Adrenal gland (tissue), 12 donors: ENCODE data around the gene GHRHR. TPM values are rescaled to one million over a fixed set of nuclear protein-coding genes. Genes with fewer than 3 reads are reported as not detected.

ENCODE experiments used
- DNase-seq, 7 donors: peaks; one replicate each; pipeline ENCODE4 v3.0.0-alpha.2; 2019 to 2020
- H3K27ac ChIP-seq, 5 donors: fragments of 200-600 bp; sonication (generic) in 4 of 5; 1 replicate in 3 of 5; 2 replicates in 2 of 5; pipeline versions ENCODE4 v1.5.1 to v1.8.0; 2016 to 2020; ENCODE audit warnings: mild to moderate bottlenecking in 1 of 5
- H3K27me3 ChIP-seq: fragments of 200-600 bp; 2 replicates; pipeline ENCODE4 v1.8.0; 2021
- H3K36me3 ChIP-seq, 2 donors: fragments of 200-600 bp; replicated peaks in 1 of 2; 1 replicate in 1 of 2; 2 replicates in 1 of 2; pipeline versions ENCODE4 v1.5.1 to v1.8.0; 2018 to 2022
- H3K4me1 ChIP-seq, 2 donors: fragments of 200-600 bp; replicated peaks in 1 of 2; 1 replicate in 1 of 2; 2 replicates in 1 of 2; pipeline versions ENCODE4 v1.5.1 to v1.8.0; 2018 to 2021
- H3K4me3 ChIP-seq, 4 donors: fragments of 200-600 bp; sonication (generic) in 3 of 4; one replicate each; pipeline ENCODE4 v1.5.1; 2016 to 2018
- H3K9me3 ChIP-seq, 3 donors: fragments of 200-600 bp; sonication (generic) in 1 of 3; replicated peaks in 1 of 3; 1 replicate in 2 of 3; 2 replicates in 1 of 3; pipeline versions ENCODE4 v1.5.1 to v1.8.0; 2016 to 2021
- CTCF ChIP-seq, 6 experiments: fragments of 450-650 bp in 4 of 6; fragments of 200-600 bp in 2 of 6; sonication (generic) in 1 of 6; IDR thresholded peaks; 1 replicate in 5 of 6; 2 replicates in 1 of 6; pipeline versions ENCODE4 v1.5.1 to v1.8.0; 2016 to 2021; ENCODE audit warnings: antibody characterized with exemption in 6 of 6, mild to moderate bottlenecking in 2 of 6, moderate library complexity in 1 of 6
- POLR2A ChIP-seq, 2 donors: fragments of 450-650 bp; IDR thresholded peaks; one replicate each; pipeline ENCODE4 v1.6.1; 2017; ENCODE audit warnings: antibody characterized with exemption in 2 of 2, mild to moderate bottlenecking in 2 of 2, moderate library complexity in 1 of 2
- WGBS, 4 donors: extraction: QIAGEN DNeasy Blood & Tissue Kit in 2 of 4; methylation state at CpG; one replicate each; pipeline versions ENCODE4 v1.1.5 to v1.1.7; 2013 to 2017; 5-methylcytosine and 5-hydroxymethylcytosine counted together
- intact Hi-C, 2 donors: fragments of 100-400 bp; cut with DNase I; formaldehyde crosslinking; loops; one replicate each; pipeline versions ENCODE4 v1.14.1 to v1.15.0; 2022 to 2023
- polyA plus RNA-seq, 3 donors: library from polyadenylated mRNA; stranded (reverse); fragments of 200-250 nt in 2 of 3; fragments of 350-450 nt in 1 of 3; fragmentation: Illumina TruSeq in 1 of 3; extraction: RNeasy Lipid Tissue Mini Kit (QIAGEN cat#74804) in 1 of 3; gene quantifications; one replicate each; pipeline ENCODE4 v1.2.3, GENCODE V29; 2013 to 2014
- total RNA-seq, 9 donors: library from RNA; depleted of rRNA in 4 of 9; stranded (reverse); fragments of >200 nt in 4 of 9; fragments of 120-200 nt in 1 of 9; fragmentation: NEBNext Ultra II Directional in 1 of 9; extraction: Animal tissue kit (Norgen Biotek cat#: 25700) in 1 of 9; gene quantifications; one replicate each; pipeline versions ENCODE4 v1.1.0 to v1.2.4, GENCODE V29; 2013 to 2023
- donor health status: healthy with polysubstance abuse.
- donor health status: Bipolar disorder and iron deficiency.
- donor health status: DM: yes; HTN: yes; CAD: no.
- donor health status: DM: no; HTN: no; CAD: no.
- donor health status: DM: no; HTN: no; CAD: no.
- donor health status: DM: yes; HTN: yes; CAD: no.

Gene GHRHR
- total and polyA plus RNA-seq, 12 donors = 0.33 to 11.5 (median 0.64) TPM; not detected in 6

- no peak for DNase-seq
- TF ChIP-seq POLR2A (IDR thresholded peaks at IDR 0.05) (no peak), CTCF (IDR thresholded peaks at IDR 0.05) (no peak)
- Histone ChIP-seq H3K27ac (no peak overlapping the region), H3K9me3 (no peaks in the 10 kb centered on the region), H3K4me3 (no peak overlapping the region), H3K4me1 (no peaks in the 10 kb centered on the region), H3K27me3 (peaks cover 5% of the 10 kb centered on the region), H3K36me3 (no peaks in the 10 kb centered on the region)
- WGBS, 4 donors = 85 to 97% (median 87%) methylated on average over 5 of the region's 5 CpGs
- intact Hi-C loops = loop anchor here in 1 of 2 donors (10.0 kb wide), 1 partner anchor 129 kb away; no protein-coding TSS in a partner anchor
Observed at GRCh38 chr7:30934225-30934624, 29.5 kb upstream of the GHRHR start.

- WGBS, 4 donors = 75 to 85% (median 79%) methylated on average over 6 of the region's 6 CpGs
- no peak overlapping the region for H3K4me3 ChIP-seq
- peaks cover 5% of the 10 kb centered on the region for H3K27me3 ChIP-seq
- no peak for DNase-seq
- intact Hi-C loops = loop anchor here in 1 of 2 donors (10.0 kb wide), 1 partner anchor 130 kb away; no protein-coding TSS in a partner anchor
- H3K27ac ChIP-seq = no peak overlapping the region
- H3K9me3 ChIP-seq = no peaks in the 10 kb centered on the region
- TF ChIP-seq POLR2A (IDR thresholded peaks at IDR 0.05) (no peak), CTCF (IDR thresholded peaks at IDR 0.05) (no peak)
- no peaks in the 10 kb centered on the region for H3K36me3 ChIP-seq
- H3K4me1 ChIP-seq = no peaks in the 10 kb centered on the region
Observed at GRCh38 chr7:30934732-30935568, 28.8 kb upstream of the GHRHR start.

DNA sequence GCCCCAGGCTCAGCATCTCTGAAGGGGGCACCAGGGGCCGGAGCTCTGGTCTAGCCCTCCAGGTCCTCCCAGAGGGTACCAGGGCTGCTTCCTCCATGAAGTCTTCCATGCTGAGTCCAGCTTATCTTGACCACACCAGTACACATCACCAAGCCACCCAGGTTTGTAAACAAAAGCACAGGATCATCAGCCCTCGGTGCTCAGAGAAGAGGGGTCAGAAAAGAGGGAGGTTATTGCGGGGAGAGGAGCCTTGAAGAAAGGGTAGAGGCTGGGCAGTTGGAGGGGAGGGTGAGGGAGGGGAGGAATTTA lies 28.2 kb upstream of the GHRHR start:
- no peak overlapping the region for H3K27ac ChIP-seq
- TF ChIP-seq POLR2A (IDR thresholded peaks at IDR 0.05) (no peak), CTCF (IDR thresholded peaks at IDR 0.05) (no peak)
- no peaks in the 10 kb centered on the region for H3K9me3 ChIP-seq
- intact Hi-C loops = loop anchor here in 1 of 2 donors (10.0 kb wide), 1 partner anchor 131 kb away; no protein-coding TSS in a partner anchor
- peaks cover 5% of the 10 kb centered on the region for H3K27me3 ChIP-seq
- H3K4me1 ChIP-seq = no peaks in the 10 kb centered on the region
- H3K36me3 ChIP-seq = no peaks in the 10 kb centered on the region
- 66 to 96% (median 84%) methylated on average over 2 to 3 of the region's 3 CpGs for WGBS, 4 donors
- no peak for DNase-seq
- no peak overlapping the region for H3K4me3 ChIP-seq

DNA sequence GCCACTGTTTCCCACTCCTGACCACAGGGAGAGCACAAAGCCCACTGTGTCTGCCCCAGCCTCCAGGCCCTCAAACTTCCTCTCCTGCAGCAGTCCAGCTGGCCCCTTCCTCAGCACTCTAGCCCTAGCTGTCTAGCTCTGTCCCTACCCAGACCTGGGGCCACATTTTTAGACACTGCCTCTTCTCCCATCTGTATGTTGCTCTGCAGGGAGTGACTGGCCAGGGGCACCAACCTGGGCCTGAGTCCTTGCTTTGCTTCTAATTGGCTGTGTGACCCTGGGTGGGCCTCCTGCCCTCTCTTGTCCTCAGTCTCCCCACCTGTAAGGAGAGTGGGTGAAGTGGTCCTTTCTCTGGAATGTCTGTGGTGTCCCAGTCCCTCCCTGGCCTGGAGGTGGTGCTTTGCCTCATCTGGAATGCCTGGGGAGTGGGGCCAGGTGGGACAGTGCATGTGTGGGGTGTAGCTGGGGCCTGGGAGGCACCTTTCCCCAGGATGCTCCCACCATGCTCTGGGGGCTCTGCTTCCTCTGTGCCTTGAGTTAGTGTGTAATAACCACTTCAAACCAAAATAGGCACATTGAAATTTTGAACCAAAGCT lies 27.0 kb upstream of the GHRHR start:
- H3K4me3 ChIP-seq = no peak overlapping the region
- no peak for DNase-seq
- H3K4me1 ChIP-seq = no peaks in the 10 kb centered on the region
- no peak overlapping the region for H3K27ac ChIP-seq
- TF ChIP-seq POLR2A (IDR thresholded peaks at IDR 0.05) (no peak), CTCF (IDR thresholded peaks at IDR 0.05) (no peak)
- intact Hi-C loops = loop anchor here in 1 of 2 donors (10.0 kb wide), 1 partner anchor 132 kb away; no protein-coding TSS in a partner anchor
- H3K36me3 ChIP-seq = no peaks in the 10 kb centered on the region
- H3K27me3 ChIP-seq = peaks cover 5% of the 10 kb centered on the region
- no peaks in the 10 kb centered on the region for H3K9me3 ChIP-seq
